Ishikawa (cell line): ENCODE data around the gene JARID2.

Source experiments
- CEBPB ChIP-seq: IDR thresholded peaks from 2 replicates; pipeline ENCODE4 v1.6.1; 2012
- CREB1 ChIP-seq: IDR thresholded peaks from 2 replicates; pipeline ENCODE4 v1.6.1; 2012; ENCODE audit warnings: low read depth
- EGR1 ChIP-seq: IDR thresholded peaks from 2 replicates; pipeline ENCODE4 v1.6.1; 2012
- EP300 ChIP-seq: IDR thresholded peaks from 2 replicates; pipeline ENCODE4 v1.6.1; 2012; ENCODE audit warnings: borderline replicate concordance
- FOXM1 ChIP-seq: IDR thresholded peaks from 2 replicates; pipeline ENCODE4 v1.6.1; 2012; ENCODE audit warnings: low read depth, borderline replicate concordance
- NFIC ChIP-seq: IDR thresholded peaks from 2 replicates; pipeline ENCODE4 v1.6.1; 2012
- RAD21 ChIP-seq: IDR thresholded peaks from 2 replicates; pipeline ENCODE4 v1.6.1; 2012; ENCODE audit warnings: low read depth
- TAF1 ChIP-seq: IDR thresholded peaks from 2 replicates; pipeline ENCODE4 v1.6.1; 2012; ENCODE audit warnings: low read depth, mild to moderate bottlenecking
- TCF12 ChIP-seq: IDR thresholded peaks from 2 replicates; pipeline ENCODE4 v1.6.1; 2012; ENCODE audit warnings: low read depth
- TEAD4 ChIP-seq: IDR thresholded peaks from 2 replicates; pipeline ENCODE4 v1.6.1; 2012
- YY1 ChIP-seq: IDR thresholded peaks from 2 replicates; pipeline ENCODE4 v1.6.1; 2012; ENCODE audit warnings: low read depth
- ZBTB7A ChIP-seq: IDR thresholded peaks from 2 replicates; pipeline ENCODE4 v1.6.1; 2012; ENCODE audit warnings: low read depth
- TF ChIP-seq, protein P1 (sequence below): IDR thresholded peaks from 2 replicates; pipeline ENCODE4 v1.6.1; 2012
- TF ChIP-seq, protein P2 (sequence below): IDR thresholded peaks from 2 replicates; pipeline ENCODE4 v1.6.1; 2012
- TF ChIP-seq, protein P3 (sequence below): IDR thresholded peaks from 2 replicates; pipeline ENCODE4 v1.6.1; 2012; ENCODE audit warnings: low read depth, mild to moderate bottlenecking

The JARID2 gene

DNA sequence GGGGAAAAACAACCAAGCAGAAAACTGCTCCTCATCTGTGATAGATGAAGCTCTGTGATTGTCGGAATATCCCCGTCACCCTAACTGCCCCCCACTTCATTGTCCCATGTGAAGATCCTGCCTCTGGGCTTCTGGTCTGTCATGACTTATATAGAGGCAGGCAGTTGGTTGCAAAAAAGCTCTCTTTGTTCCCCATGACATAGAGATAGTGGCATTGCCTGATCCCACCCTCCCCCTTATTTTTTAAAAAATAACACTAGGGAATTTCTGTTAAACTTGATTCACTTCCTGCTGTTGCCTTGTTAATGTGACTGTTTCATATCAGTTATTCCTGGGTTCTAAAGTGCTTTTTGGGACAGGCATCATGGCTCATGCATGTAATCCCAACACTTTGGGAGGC lies 203.1 kb downstream of the JARID2 start:
- TF ChIP-seq ZBTB7A: no peak
- no peak for TF ChIP-seq TAF1
- TF ChIP-seq, protein P1, sequence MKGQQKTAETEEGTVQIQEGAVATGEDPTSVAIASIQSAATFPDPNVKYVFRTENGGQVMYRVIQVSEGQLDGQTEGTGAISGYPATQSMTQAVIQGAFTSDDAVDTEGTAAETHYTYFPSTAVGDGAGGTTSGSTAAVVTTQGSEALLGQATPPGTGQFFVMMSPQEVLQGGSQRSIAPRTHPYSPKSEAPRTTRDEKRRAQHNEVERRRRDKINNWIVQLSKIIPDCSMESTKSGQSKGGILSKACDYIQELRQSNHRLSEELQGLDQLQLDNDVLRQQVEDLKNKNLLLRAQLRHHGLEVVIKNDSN: no peak
- TF ChIP-seq, protein P2, sequence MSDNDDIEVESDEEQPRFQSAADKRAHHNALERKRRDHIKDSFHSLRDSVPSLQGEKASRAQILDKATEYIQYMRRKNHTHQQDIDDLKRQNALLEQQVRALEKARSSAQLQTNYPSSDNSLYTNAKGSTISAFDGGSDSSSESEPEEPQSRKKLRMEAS: no peak

DNA sequence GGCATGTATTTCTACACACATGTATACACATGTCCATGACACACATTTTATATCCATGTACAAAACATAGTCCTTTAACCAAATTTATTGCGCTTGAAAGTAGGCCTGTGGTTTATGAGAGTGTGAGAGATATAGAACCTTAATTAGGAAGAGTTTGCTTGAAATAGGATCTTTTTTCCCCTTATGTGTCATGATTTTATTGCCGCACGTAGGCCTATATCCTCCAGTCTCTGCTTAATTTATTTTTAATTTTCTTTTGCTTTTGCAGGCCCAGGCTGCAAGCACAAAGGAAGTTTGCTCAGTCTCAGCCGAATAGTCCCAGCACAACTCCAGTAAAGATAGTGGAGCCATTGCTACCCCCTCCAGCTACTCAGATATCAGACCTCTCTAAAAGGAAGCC lies 205.9 kb downstream of the JARID2 start:
- no peak for TF ChIP-seq CREB1
- no peak for TF ChIP-seq EP300
- TF ChIP-seq YY1: no peak
- TF ChIP-seq, protein P3, sequence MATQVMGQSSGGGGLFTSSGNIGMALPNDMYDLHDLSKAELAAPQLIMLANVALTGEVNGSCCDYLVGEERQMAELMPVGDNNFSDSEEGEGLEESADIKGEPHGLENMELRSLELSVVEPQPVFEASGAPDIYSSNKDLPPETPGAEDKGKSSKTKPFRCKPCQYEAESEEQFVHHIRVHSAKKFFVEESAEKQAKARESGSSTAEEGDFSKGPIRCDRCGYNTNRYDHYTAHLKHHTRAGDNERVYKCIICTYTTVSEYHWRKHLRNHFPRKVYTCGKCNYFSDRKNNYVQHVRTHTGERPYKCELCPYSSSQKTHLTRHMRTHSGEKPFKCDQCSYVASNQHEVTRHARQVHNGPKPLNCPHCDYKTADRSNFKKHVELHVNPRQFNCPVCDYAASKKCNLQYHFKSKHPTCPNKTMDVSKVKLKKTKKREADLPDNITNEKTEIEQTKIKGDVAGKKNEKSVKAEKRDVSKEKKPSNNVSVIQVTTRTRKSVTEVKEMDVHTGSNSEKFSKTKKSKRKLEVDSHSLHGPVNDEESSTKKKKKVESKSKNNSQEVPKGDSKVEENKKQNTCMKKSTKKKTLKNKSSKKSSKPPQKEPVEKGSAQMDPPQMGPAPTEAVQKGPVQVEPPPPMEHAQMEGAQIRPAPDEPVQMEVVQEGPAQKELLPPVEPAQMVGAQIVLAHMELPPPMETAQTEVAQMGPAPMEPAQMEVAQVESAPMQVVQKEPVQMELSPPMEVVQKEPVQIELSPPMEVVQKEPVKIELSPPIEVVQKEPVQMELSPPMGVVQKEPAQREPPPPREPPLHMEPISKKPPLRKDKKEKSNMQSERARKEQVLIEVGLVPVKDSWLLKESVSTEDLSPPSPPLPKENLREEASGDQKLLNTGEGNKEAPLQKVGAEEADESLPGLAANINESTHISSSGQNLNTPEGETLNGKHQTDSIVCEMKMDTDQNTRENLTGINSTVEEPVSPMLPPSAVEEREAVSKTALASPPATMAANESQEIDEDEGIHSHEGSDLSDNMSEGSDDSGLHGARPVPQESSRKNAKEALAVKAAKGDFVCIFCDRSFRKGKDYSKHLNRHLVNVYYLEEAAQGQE: no peak
- no peak for TF ChIP-seq EGR1
- TF ChIP-seq CEBPB: no peak
- no peak for TF ChIP-seq TCF12
- no peak for TF ChIP-seq FOXM1
- no peak for TF ChIP-seq RAD21
- no peak for TF ChIP-seq ZBTB7A
- no peak for TF ChIP-seq TEAD4
- no peak for TF ChIP-seq TAF1
- TF ChIP-seq, protein P1: no peak
- TF ChIP-seq NFIC: no peak
- TF ChIP-seq, protein P2: no peak

DNA sequence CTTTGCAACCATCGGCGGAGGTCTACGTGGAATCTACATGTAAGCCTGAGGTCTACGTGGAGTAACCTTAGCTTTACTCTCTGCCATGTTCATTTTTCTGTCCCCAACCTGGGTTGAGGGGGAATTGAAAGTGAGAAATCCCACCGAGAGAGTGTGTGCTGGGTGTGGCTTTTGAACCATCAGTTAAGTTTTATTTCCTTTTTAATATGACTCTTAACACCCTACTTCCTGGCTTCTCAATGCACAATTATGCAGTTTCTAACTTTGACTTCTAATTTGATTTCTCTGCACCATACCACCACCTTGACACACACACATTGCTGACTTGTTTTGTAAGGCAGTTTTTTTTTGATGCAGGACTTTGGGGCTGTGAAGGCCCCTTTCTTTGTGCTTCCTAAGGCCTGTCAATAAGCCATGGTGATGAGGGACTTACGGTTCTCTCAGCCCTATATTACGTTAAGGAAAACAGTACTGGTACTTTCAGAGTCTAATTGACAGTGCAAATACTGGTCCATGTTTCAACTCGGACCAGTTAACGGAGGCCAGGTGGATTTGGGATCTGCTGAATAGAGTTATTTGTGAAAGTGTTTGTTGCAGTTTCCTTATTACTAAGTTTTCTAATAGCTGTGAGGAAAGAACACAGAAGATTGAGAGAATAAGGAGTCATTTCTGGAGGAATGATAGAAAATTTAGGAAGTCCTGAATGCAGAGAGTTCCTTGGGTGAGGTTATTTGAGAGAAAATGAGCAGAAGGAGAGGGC lies 206.5 kb downstream of the JARID2 start:
- no peak for TF ChIP-seq TAF1
- no peak for TF ChIP-seq TCF12
- no peak for TF ChIP-seq EP300
- no peak for TF ChIP-seq ZBTB7A
- no peak for TF ChIP-seq CEBPB
- TF ChIP-seq RAD21: no peak
- TF ChIP-seq EGR1: no peak
- TF ChIP-seq, protein P2: no peak
- TF ChIP-seq FOXM1: no peak
- TF ChIP-seq YY1: no peak
- no peak for TF ChIP-seq NFIC

DNA sequence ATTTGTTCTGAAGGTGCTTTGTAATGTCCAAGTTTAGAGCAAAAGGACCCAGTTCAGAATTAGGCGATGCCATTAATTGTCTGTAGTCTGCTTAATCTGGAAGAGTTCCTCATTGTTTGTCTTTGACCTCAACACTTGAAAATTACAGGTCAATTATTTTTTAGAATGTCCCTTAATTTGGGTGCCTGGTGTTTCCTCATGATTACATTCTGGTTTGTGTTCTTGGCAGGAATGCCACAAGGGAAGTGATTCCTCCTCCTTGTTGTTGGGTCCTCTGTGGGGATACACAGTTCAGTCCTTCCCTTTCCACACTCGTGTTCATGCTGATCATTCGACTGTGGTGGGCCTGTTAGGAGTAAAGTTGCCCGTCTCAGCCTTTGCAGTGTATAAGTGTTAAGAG lies 207.3 kb downstream of the JARID2 start:
- no peak for TF ChIP-seq RAD21
- TF ChIP-seq TCF12: no peak
- TF ChIP-seq NFIC: no peak
- TF ChIP-seq EP300: no peak
- TF ChIP-seq, protein P2: no peak
- TF ChIP-seq ZBTB7A: no peak
- TF ChIP-seq FOXM1: no peak
- no peak for TF ChIP-seq EGR1

DNA sequence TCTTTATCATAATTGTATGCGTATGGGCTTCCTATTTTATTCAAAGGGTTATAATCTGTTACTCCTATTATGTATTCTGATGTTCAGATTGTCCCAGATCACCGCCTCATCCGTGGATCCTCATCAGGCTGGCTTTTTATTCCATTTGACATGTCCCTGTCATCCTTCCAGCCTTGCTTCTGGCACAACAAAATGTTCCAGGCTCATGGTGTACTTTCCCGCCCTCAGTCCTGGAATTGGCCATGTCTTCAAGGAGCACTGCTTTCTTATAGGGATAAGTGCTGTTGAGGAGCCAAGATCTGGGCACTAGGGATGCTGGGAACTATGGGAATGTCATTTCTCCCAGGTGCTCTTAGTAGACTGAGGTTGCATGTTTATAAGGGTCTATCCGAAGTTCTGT lies 207.8 kb downstream of the JARID2 start:
- TF ChIP-seq, protein P2: no peak
- TF ChIP-seq EGR1: no peak
- no peak for TF ChIP-seq ZBTB7A
- TF ChIP-seq EP300: no peak
- TF ChIP-seq CREB1: no peak
- no peak for TF ChIP-seq TCF12
- no peak for TF ChIP-seq YY1
- no peak for TF ChIP-seq RAD21
- TF ChIP-seq TEAD4: no peak
- TF ChIP-seq, protein P3: no peak
- no peak for TF ChIP-seq NFIC
- no peak for TF ChIP-seq FOXM1
- TF ChIP-seq CEBPB: no peak
- TF ChIP-seq, protein P1: no peak
- TF ChIP-seq TAF1: no peak
